ENCODE results near the gene FSHR. TPM values are rescaled to one million over a fixed set of nuclear protein-coding genes. Genes with fewer than 3 reads are reported as not detected.

The FSHR gene
- total RNA-seq, result not detected

- Mint-ChIP-seq H3K36me3 (ENCODE audit: low read depth) (no peaks in the 10 kb centered on the region), H3K27me3 (ENCODE audit: low read depth) (no peaks in the 10 kb centered on the region), H3K4me3 (no peak within 1 kb of the TSS), H3K4me1 (ENCODE audit: low read depth) (no peaks in the 10 kb centered on the region), H3K9me3 (ENCODE audit: insufficient read depth) (no peaks in the 10 kb centered on the region), H3K27ac (no peak within 1 kb of the TSS)
- ChIA-PET POLR2A (interaction anchor here (0.6 kb wide), 1 partner anchor 24 kb away, joined by 3 read pairs; no protein-coding TSS in a partner anchor), CTCF (no interaction called here)
- no peak for DNase-seq
- no peak for ATAC-seq
Observed at GRCh38 chr2:49154140-49154539, at the start of gene FSHR. TSS of gene FSHR (minus strand) at chr2:49154515. CDS start at chr2:49154417, 98 bp downstream.

DNA sequence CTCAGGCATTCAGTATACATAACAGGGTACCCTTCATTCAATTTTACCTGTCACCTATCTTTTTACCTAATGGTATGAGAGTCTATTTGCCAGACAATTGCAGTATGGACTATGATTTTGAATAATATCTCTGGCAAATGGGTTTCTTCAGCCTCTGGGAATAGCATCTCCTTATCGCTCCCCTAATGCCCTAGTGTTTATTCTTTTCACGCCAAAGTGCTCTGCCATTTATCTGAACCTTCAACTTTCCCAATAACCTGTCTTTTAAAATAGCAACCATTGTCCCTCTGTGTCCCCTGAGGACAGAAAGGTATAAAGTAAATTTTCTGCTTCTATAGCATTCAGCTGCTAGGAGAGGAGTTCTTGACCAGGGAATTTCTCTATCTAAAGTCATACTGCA, 45.0 kb upstream of the FSHR start:
- H3K27ac Mint-ChIP-seq, result no peak overlapping the region
- H3K9me3 Mint-ChIP-seq (ENCODE audit: insufficient read depth), result no peaks in the 10 kb centered on the region
- no peak for DNase-seq
- ChIA-PET CTCF (no interaction called here), POLR2A (no interaction called here)
- H3K4me1 Mint-ChIP-seq (ENCODE audit: low read depth), result no peaks in the 10 kb centered on the region
- no peaks in the 10 kb centered on the region for H3K36me3 Mint-ChIP-seq (ENCODE audit: low read depth)
- no peak overlapping the region for H3K4me3 Mint-ChIP-seq
- ATAC-seq, result no peak
- H3K27me3 Mint-ChIP-seq (ENCODE audit: low read depth), result no peaks in the 10 kb centered on the region

- DNase-seq, result no peak
- no peaks in the 10 kb centered on the region for H3K4me1 Mint-ChIP-seq (ENCODE audit: low read depth)
- ChIA-PET CTCF (no interaction called here), POLR2A (no interaction called here)
- peaks cover 3% of the 10 kb centered on the region for H3K9me3 Mint-ChIP-seq (ENCODE audit: insufficient read depth)
- H3K36me3 Mint-ChIP-seq (ENCODE audit: low read depth), result no peaks in the 10 kb centered on the region
- H3K27me3 Mint-ChIP-seq (ENCODE audit: low read depth), result no peaks in the 10 kb centered on the region
- no peak for ATAC-seq
- no peak overlapping the region for H3K27ac Mint-ChIP-seq
- H3K4me3 Mint-ChIP-seq, result no peak overlapping the region
Observed at GRCh38 chr2:49194701-49195100, 40.4 kb upstream of the FSHR start.

DNA sequence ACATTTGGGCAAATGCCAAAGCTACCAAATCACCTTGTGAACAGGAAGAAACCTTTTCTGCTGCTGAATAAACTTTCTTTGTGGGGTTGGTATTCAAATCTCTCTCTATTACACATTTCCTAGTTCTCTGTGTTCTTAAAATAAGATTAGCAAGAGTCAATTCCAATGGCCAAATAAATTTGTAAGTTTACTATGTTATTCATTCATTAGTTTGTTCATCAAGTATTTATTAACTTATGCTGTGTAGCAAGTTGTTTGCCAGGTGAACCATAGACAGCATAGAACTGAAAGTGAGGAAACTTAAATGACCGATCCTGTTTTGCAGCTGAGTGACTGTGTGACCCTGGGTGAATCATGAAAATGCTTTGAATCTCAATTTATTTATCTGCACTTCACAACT, 37.7 kb upstream of the FSHR start:
- DNase-seq, result no peak
- no peaks in the 10 kb centered on the region for H3K4me1 Mint-ChIP-seq (ENCODE audit: low read depth)
- H3K9me3 Mint-ChIP-seq (ENCODE audit: insufficient read depth), result peaks cover 3% of the 10 kb centered on the region
- no peak for ATAC-seq
- ChIA-PET CTCF (no interaction called here), POLR2A (no interaction called here)
- no peaks in the 10 kb centered on the region for H3K27me3 Mint-ChIP-seq (ENCODE audit: low read depth)
- H3K4me3 Mint-ChIP-seq, result no peak overlapping the region
- H3K36me3 Mint-ChIP-seq (ENCODE audit: low read depth), result no peaks in the 10 kb centered on the region
- no peak overlapping the region for H3K27ac Mint-ChIP-seq

DNA sequence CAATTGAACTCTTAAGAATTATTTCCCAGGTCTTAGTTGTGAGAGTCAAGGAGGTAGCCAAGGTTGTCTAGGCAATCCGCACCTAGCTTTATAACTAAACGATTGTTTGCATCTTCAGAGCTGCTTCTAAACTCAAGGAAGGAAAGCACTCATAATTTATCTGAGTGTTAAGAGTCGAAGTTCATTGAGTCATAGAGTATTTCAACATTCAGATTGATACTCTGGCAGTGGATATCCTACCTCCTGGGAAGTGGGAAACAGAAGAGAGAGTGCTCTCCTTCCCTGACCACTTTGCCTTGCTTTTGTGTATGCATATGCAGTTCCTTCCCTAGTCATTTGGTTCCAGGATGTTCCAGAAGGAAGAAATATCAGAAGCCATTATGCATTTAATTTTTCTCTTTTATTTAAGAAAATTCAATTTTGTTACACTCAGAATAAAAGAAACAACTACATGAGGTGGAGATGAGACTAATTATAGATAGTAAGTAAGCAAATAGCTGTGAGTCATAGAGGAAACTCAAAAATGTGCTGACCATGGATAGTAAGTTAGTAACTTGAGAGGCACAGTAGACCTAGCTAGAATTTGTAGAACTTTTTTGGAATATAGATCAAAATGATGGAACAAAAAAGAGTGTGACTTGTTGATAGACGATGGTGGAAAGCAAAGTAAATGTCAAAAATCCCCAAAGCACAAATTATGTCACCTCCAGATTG, 35.4 kb upstream of the FSHR start:
- CTCF ChIA-PET, result no interaction called here
- no peak for ATAC-seq
- no peak overlapping the region for H3K4me3 Mint-ChIP-seq
- no peaks in the 10 kb centered on the region for H3K36me3 Mint-ChIP-seq (ENCODE audit: low read depth)
- no peaks in the 10 kb centered on the region for H3K4me1 Mint-ChIP-seq (ENCODE audit: low read depth)
- no peaks in the 10 kb centered on the region for H3K27me3 Mint-ChIP-seq (ENCODE audit: low read depth)
- H3K27ac Mint-ChIP-seq, result no peak overlapping the region
- POLR2A ChIA-PET, result no interaction called here
- H3K9me3 Mint-ChIP-seq (ENCODE audit: insufficient read depth), result peaks cover 3% of the 10 kb centered on the region
- DNase-seq, result no peak

DNA sequence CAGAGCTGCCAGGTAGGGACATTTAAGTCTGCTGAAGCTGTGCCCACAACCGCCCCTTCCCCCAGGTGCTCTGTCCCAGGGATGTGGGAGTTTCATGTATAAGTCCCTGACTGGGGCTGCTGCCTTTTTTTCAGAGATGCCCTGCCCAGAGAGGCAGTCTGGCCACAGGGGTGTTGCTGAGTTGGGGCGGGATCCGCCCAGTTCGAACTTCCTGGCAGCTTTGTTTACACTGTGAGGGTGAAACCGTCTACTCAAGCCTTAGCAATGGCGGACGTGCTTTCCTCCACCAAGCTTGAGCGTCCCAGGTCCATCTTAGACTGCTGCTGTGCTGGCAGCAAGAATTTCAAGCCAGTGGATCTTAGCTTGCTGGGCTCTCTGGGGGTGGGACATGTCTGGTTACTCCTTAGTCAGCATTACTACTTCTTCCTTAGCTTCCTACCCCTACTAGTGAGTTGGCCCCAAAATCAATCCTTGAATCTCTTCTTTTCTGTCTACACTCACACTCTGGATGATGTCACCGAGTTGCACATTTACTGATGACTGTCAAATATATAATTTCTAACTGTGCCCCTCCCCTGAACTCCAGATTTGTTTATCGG, 31.8 kb upstream of the FSHR start:
- ChIA-PET POLR2A (no interaction called here), CTCF (no interaction called here)
- no peaks in the 10 kb centered on the region for H3K9me3 Mint-ChIP-seq (ENCODE audit: insufficient read depth)
- no peak overlapping the region for H3K27ac Mint-ChIP-seq
- no peak for ATAC-seq
- no peaks in the 10 kb centered on the region for H3K36me3 Mint-ChIP-seq (ENCODE audit: low read depth)
- no peak overlapping the region for H3K4me3 Mint-ChIP-seq
- H3K27me3 Mint-ChIP-seq (ENCODE audit: low read depth), result no peaks in the 10 kb centered on the region
- no peak for DNase-seq
- H3K4me1 Mint-ChIP-seq (ENCODE audit: low read depth), result no peaks in the 10 kb centered on the region

GRCh38 chr2:49178656-49179055, 24.3 kb upstream of the FSHR start:
- ATAC-seq (no peak), DNase-seq (no peak)
- no peak overlapping the region for H3K4me3 Mint-ChIP-seq
- no peaks in the 10 kb centered on the region for H3K36me3 Mint-ChIP-seq (ENCODE audit: low read depth)
- H3K4me1 Mint-ChIP-seq (ENCODE audit: low read depth), result no peaks in the 10 kb centered on the region
- no peaks in the 10 kb centered on the region for H3K9me3 Mint-ChIP-seq (ENCODE audit: insufficient read depth)
- POLR2A ChIA-PET, result no interaction called here
- H3K27ac Mint-ChIP-seq, result no peak overlapping the region
- CTCF ChIA-PET, result no interaction called here
- H3K27me3 Mint-ChIP-seq (ENCODE audit: low read depth), result no peaks in the 10 kb centered on the region

DNA sequence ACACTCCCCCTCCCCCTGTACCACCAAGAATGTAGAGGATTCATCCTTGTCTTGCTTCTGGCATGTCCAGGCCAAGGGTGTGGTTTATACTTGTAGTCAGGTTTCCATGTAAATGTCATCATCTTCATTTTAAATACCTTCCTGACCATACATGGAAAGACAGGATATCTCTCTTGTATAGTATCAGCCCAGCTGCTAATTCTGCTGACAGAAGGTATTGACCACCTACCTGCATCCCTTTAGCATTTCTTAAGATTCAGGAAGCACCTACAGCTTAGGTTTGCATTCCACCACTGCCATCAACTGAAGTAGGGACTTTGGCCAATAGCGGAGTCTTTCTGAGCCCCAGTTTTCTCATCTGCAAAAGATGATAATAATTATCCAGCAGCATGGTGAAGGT, 22.9 kb upstream of the FSHR start:
- Mint-ChIP-seq H3K4me3 (no peak overlapping the region), H3K27ac (no peak overlapping the region), H3K4me1 (ENCODE audit: low read depth) (no peaks in the 10 kb centered on the region), H3K9me3 (ENCODE audit: insufficient read depth) (no peaks in the 10 kb centered on the region), H3K36me3 (ENCODE audit: low read depth) (no peaks in the 10 kb centered on the region), H3K27me3 (ENCODE audit: low read depth) (no peaks in the 10 kb centered on the region)
- ChIA-PET POLR2A (no interaction called here), CTCF (no interaction called here)
- DNase-seq, result no peak
- ATAC-seq, result no peak

DNA sequence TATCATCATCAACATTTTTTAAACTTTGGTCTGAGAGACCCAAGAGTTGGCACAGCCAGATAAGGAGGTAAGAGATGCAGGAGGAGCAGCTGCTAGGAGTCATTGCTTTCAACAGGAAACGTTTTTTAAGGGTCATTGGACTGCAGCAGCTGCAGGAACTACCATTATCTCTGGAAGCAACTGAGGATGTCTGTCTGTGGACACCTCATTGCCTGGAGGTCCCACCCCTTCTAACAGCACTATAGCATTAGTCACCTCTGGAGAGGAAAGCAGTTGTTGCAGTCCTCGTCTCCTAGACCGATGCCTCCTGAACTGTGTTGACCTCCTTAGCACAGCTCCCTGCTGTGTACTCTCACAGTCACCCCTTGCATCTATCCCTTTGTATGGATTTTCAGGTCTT, 21.5 kb upstream of the FSHR start:
- Mint-ChIP-seq H3K9me3 (ENCODE audit: insufficient read depth) (no peaks in the 10 kb centered on the region), H3K36me3 (ENCODE audit: low read depth) (no peaks in the 10 kb centered on the region), H3K4me3 (no peak overlapping the region), H3K27ac (no peak overlapping the region), H3K4me1 (ENCODE audit: low read depth) (no peaks in the 10 kb centered on the region), H3K27me3 (ENCODE audit: low read depth) (no peaks in the 10 kb centered on the region)
- ChIA-PET POLR2A (no interaction called here), CTCF (no interaction called here)
- ATAC-seq (no peak), DNase-seq (no peak)

- POLR2A ChIA-PET, result no interaction called here
- no peak overlapping the region for H3K27ac Mint-ChIP-seq
- H3K36me3 Mint-ChIP-seq (ENCODE audit: low read depth), result no peaks in the 10 kb centered on the region
Observed at GRCh38 chr2:49174750-49175149, 20.4 kb upstream of the FSHR start.

GRCh38 chr2:49167131-49167530, 12.8 kb upstream of the FSHR start:
- Mint-ChIP-seq H3K4me3 (no peak overlapping the region), H3K27me3 (ENCODE audit: low read depth) (no peaks in the 10 kb centered on the region)
- CTCF ChIA-PET, result no interaction called here

More at GRCh38 chr2:49174750-49175149, 20.4 kb upstream of the FSHR start:
- Mint-ChIP-seq H3K27me3 (ENCODE audit: low read depth) (no peaks in the 10 kb centered on the region), H3K4me3 (no peak overlapping the region), H3K4me1 (ENCODE audit: low read depth) (no peaks in the 10 kb centered on the region), H3K9me3 (ENCODE audit: insufficient read depth) (no peaks in the 10 kb centered on the region)
- DNase-seq (no peak), ATAC-seq (no peak)
- CTCF ChIA-PET, result no interaction called here

DNA sequence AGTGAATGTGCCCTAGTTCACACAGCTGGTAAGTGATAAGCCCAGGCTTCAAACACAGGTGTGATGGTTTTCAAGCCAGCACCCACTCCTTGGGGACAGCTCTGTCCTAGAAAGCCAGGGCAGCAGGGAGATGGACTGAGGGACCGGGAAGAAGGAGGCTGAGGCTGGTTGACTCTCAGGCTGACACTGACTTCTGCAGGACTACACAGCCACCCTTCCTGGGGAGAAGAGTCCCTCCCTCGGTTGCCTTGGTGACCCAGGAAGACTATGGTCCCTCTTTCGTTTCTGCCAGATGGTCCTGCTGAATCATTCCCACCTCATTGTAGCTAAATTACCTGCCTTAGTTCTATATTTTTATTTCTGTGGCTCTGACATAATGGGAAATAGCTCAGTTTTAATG, 11.3 kb upstream of the FSHR start:
- ChIA-PET POLR2A (no interaction called here), CTCF (no interaction called here)
- H3K4me1 Mint-ChIP-seq (ENCODE audit: low read depth), result no peaks in the 10 kb centered on the region
- ATAC-seq (no peak), DNase-seq (no peak)
- no peak overlapping the region for H3K4me3 Mint-ChIP-seq
- H3K27me3 Mint-ChIP-seq (ENCODE audit: low read depth), result no peaks in the 10 kb centered on the region
- H3K36me3 Mint-ChIP-seq (ENCODE audit: low read depth), result no peaks in the 10 kb centered on the region
- H3K27ac Mint-ChIP-seq, result no peak overlapping the region
- no peaks in the 10 kb centered on the region for H3K9me3 Mint-ChIP-seq (ENCODE audit: insufficient read depth)

More at GRCh38 chr2:49167131-49167530, 12.8 kb upstream of the FSHR start:
- Mint-ChIP-seq H3K36me3 (ENCODE audit: low read depth) (no peaks in the 10 kb centered on the region), H3K27ac (no peak overlapping the region), H3K4me1 (ENCODE audit: low read depth) (no peaks in the 10 kb centered on the region), H3K9me3 (ENCODE audit: insufficient read depth) (no peaks in the 10 kb centered on the region)
- DNase-seq (no peak), ATAC-seq (no peak)
- POLR2A ChIA-PET, result no interaction called here

GRCh38 chr2:49164729-49165128, 10.4 kb upstream of the FSHR start:
- H3K27ac Mint-ChIP-seq, result no peak overlapping the region
- ChIA-PET CTCF (no interaction called here), POLR2A (no interaction called here)
- no peaks in the 10 kb centered on the region for H3K4me1 Mint-ChIP-seq (ENCODE audit: low read depth)
- H3K36me3 Mint-ChIP-seq (ENCODE audit: low read depth), result no peaks in the 10 kb centered on the region
- H3K9me3 Mint-ChIP-seq (ENCODE audit: insufficient read depth), result no peaks in the 10 kb centered on the region
- H3K27me3 Mint-ChIP-seq (ENCODE audit: low read depth), result no peaks in the 10 kb centered on the region
- DNase-seq, result no peak
- H3K4me3 Mint-ChIP-seq, result no peak overlapping the region
- no peak for ATAC-seq
